ENCODE measurements around the gene KLHL40. TPM values are rescaled to one million over a fixed set of nuclear protein-coding genes. Genes with fewer than 3 reads are reported as not detected.
"Not testable (repeated sequence)": the region's sequence is repeated elsewhere in the genome, so short reads cannot be mapped to it uniquely, and the experiment has no call there.

The KLHL40 gene
- total RNA-seq, 1 experiment from 2014 or later: not detected

GRCh38 chr3:42721690-42722089 is 36.4 kb downstream of the KLHL40 start:
- Histone ChIP-seq H3K36me3 (ENCODE audit: insufficient read depth, low read length, poor library complexity, severe bottlenecking) (no peaks in the 10 kb centered on the region), H3K27me3 (replicated peaks; ENCODE audit: insufficient read depth, low read depth, low read length, poor library complexity) (no peaks in the 10 kb centered on the region), H3K4me1 (ENCODE audit: insufficient read depth, low read length, poor library complexity, severe bottlenecking) (no peaks in the 10 kb centered on the region), H3K9me3 (ENCODE audit: low read depth, low read length, poor library complexity, severe bottlenecking) (no peaks in the 10 kb centered on the region), H3K4me3 (ENCODE audit: low read depth, low read length, poor library complexity, severe bottlenecking) (no peak overlapping the region), H3K27ac (ENCODE audit: low read depth, low read length, poor library complexity, severe bottlenecking) (no peak overlapping the region)
- POLR2A ChIA-PET (ENCODE audit: low non-redundant PET): no interaction called here
- no TSS peak for BruUV-seq (replicated peaks)
- TF ChIP-seq CTCF (conservative IDR thresholded peaks at IDR 0.05; ENCODE audit: low read depth, low read length) (no peak), EZH2 (IDR thresholded peaks at IDR 0.05; ENCODE audit: borderline replicate concordance, low read depth, low read length, poor library complexity, severe bottlenecking) (no peak)
- intact Hi-C loops (cut with micrococcal nuclease; ENCODE audit: unreplicated experiment): no loop called here
- DNase-seq (ENCODE audit: low spot score): no peak
- CTCF ChIA-PET: no interaction called here

GRCh38 chr3:42722442-42722841 is 37.1 kb downstream of the KLHL40 start:
- DNase-seq (ENCODE audit: low spot score); H3K27me3 ChIP-seq (replicated peaks; ENCODE audit: insufficient read depth, low read depth, low read length, poor library complexity); BruUV-seq (replicated peaks); intact Hi-C loops (cut with micrococcal nuclease; ENCODE audit: unreplicated experiment); H3K9me3 ChIP-seq (ENCODE audit: low read depth, low read length, poor library complexity, severe bottlenecking); CTCF ChIA-PET; POLR2A ChIA-PET (ENCODE audit: low non-redundant PET); H3K27ac ChIP-seq (ENCODE audit: low read depth, low read length, poor library complexity, severe bottlenecking); H3K4me3 ChIP-seq (ENCODE audit: low read depth, low read length, poor library complexity, severe bottlenecking); H3K36me3 ChIP-seq (ENCODE audit: insufficient read depth, low read length, poor library complexity, severe bottlenecking); H3K4me1 ChIP-seq (ENCODE audit: insufficient read depth, low read length, poor library complexity, severe bottlenecking): not testable (repeated sequence)

- TF ChIP-seq EZH2 (IDR thresholded peaks at IDR 0.05; ENCODE audit: borderline replicate concordance, low read depth, low read length, poor library complexity, severe bottlenecking) (no peak), CTCF (conservative IDR thresholded peaks at IDR 0.05; ENCODE audit: low read depth, low read length) (no peak)
- no peak overlapping the region for H3K4me3 ChIP-seq (ENCODE audit: low read depth, low read length, poor library complexity, severe bottlenecking)
- no peak overlapping the region for H3K27ac ChIP-seq (ENCODE audit: low read depth, low read length, poor library complexity, severe bottlenecking)
- no peaks in the 10 kb centered on the region for H3K4me1 ChIP-seq (ENCODE audit: insufficient read depth, low read length, poor library complexity, severe bottlenecking)
- BruUV-seq (replicated peaks): no TSS peak
- POLR2A ChIA-PET (ENCODE audit: low non-redundant PET): no interaction called here
- no peak for DNase-seq (ENCODE audit: low spot score)
- H3K27me3 ChIP-seq (replicated peaks; ENCODE audit: insufficient read depth, low read depth, low read length, poor library complexity): no peaks in the 10 kb centered on the region
- no peaks in the 10 kb centered on the region for H3K9me3 ChIP-seq (ENCODE audit: low read depth, low read length, poor library complexity, severe bottlenecking)
- no peaks in the 10 kb centered on the region for H3K36me3 ChIP-seq (ENCODE audit: insufficient read depth, low read length, poor library complexity, severe bottlenecking)
- intact Hi-C loops (cut with micrococcal nuclease; ENCODE audit: unreplicated experiment): no loop called here
- CTCF ChIA-PET: no interaction called here
Observed at GRCh38 chr3:42723219-42723618, 37.9 kb downstream of the KLHL40 start.

GRCh38 chr3:42725454-42725853 is 40.1 kb downstream of the KLHL40 start:
- H3K4me3 ChIP-seq (ENCODE audit: low read depth, low read length, poor library complexity, severe bottlenecking): no peak overlapping the region
- CTCF ChIA-PET: no interaction called here
- H3K36me3 ChIP-seq (ENCODE audit: insufficient read depth, low read length, poor library complexity, severe bottlenecking): no peaks in the 10 kb centered on the region
- H3K27me3 ChIP-seq (replicated peaks; ENCODE audit: insufficient read depth, low read depth, low read length, poor library complexity): no peaks in the 10 kb centered on the region
- intact Hi-C loops (cut with micrococcal nuclease; ENCODE audit: unreplicated experiment): no loop called here
- TF ChIP-seq CTCF (conservative IDR thresholded peaks at IDR 0.05; ENCODE audit: low read depth, low read length): no peak
- TF ChIP-seq EZH2 (IDR thresholded peaks at IDR 0.05; ENCODE audit: borderline replicate concordance, low read depth, low read length, poor library complexity, severe bottlenecking): no peak
- H3K9me3 ChIP-seq (ENCODE audit: low read depth, low read length, poor library complexity, severe bottlenecking): no peaks in the 10 kb centered on the region
- H3K4me1 ChIP-seq (ENCODE audit: insufficient read depth, low read length, poor library complexity, severe bottlenecking): no peaks in the 10 kb centered on the region
- BruUV-seq (replicated peaks): no TSS peak
- no peak for DNase-seq (ENCODE audit: low spot score)
- POLR2A ChIA-PET (ENCODE audit: low non-redundant PET): no interaction called here
- no peak overlapping the region for H3K27ac ChIP-seq (ENCODE audit: low read depth, low read length, poor library complexity, severe bottlenecking)
